Immature natural killer cell (primary cell): Measurements from ENCODE around the gene NEURL1B. TPM values are rescaled to one million over a fixed set of nuclear protein-coding genes. Genes with fewer than 3 reads are reported as not detected.
"Not testable (repeated sequence)": the region's sequence is repeated elsewhere in the genome, so short reads cannot be mapped to it uniquely, and the experiment has no call there.

Experiments used
- DNase-seq, 3 donors: peaks; one replicate each; pipeline ENCODE4 v3.0.0; 2022; ENCODE audit warnings: mixed read lengths in 1 of 3
- H3K27ac Mint-ChIP-seq, 6 donors: one replicate each; pipeline ENCODE4 v1.8.0; 2020; ENCODE audit warnings: mixed read lengths in 6 of 6, mild to moderate bottlenecking in 5 of 6, inconsistent platforms in 4 of 6, moderate library complexity in 3 of 6
- H3K27me3 Mint-ChIP-seq, 3 donors: one replicate each; pipeline ENCODE4 v1.8.0; 2020 to 2021; ENCODE audit warnings: low read depth in 3 of 3, mild to moderate bottlenecking in 3 of 3, mixed read lengths in 3 of 3, moderate library complexity in 3 of 3, inconsistent platforms in 1 of 3
- H3K36me3 Mint-ChIP-seq, 3 donors: one replicate each; pipeline ENCODE4 v1.8.0; 2020; ENCODE audit warnings: mixed read lengths in 3 of 3, inconsistent platforms in 2 of 3, mild to moderate bottlenecking in 2 of 3
- H3K4me1 Mint-ChIP-seq, 2 donors: one replicate each; pipeline ENCODE4 v1.8.0; 2020; ENCODE audit warnings: inconsistent platforms in 2 of 2, mild to moderate bottlenecking in 2 of 2, mixed read lengths in 2 of 2, moderate library complexity in 1 of 2
- H3K4me3 Mint-ChIP-seq, 5 donors: one replicate each; pipeline ENCODE4 v1.8.0; 2020; ENCODE audit warnings: mild to moderate bottlenecking in 5 of 5, mixed read lengths in 5 of 5, inconsistent platforms in 3 of 5, moderate library complexity in 3 of 5
- H3K9me3 Mint-ChIP-seq, 6 donors: one replicate each; pipeline ENCODE4 v1.8.0; 2020; ENCODE audit warnings: mild to moderate bottlenecking in 6 of 6, mixed read lengths in 6 of 6, inconsistent platforms in 4 of 6, moderate library complexity in 3 of 6
- polyA plus RNA-seq, 3 donors: library from polyadenylated mRNA; unstranded; fragments of 300-500 nt; fragmentation: Illumina TruSeq; gene quantifications; one replicate each; pipeline ENCODE4 v1.2.3, GENCODE V29; 2021

Gene NEURL1B
- polyA plus RNA-seq, 3 donors from 2014 or later: 0.09 TPM; not detected in 2

GRCh38 chr5:172697123-172698121 is 56.4 kb downstream of the NEURL1B start:
- Mint-ChIP-seq H3K27ac (peak overlapping the region; percentile 84 to 95 (median 92)), H3K36me3 (no peaks in the 10 kb centered on the region), H3K9me3 (no peaks in the 10 kb centered on the region), H3K4me3 (peak overlapping the region; percentile 94 to 96 (median 95)), H3K27me3 (peaks cover 4 to 21% (median 6%) of the 10 kb centered on the region in 3 donors), H3K4me1 (peaks cover 24 to 25% of the 10 kb centered on the region in 2 donors)
- DNase-seq: peak; percentile 81 to 84 (median 83)

GRCh38 chr5:172699423-172699822 is 58.4 kb downstream of the NEURL1B start:
- no peak for DNase-seq
- Mint-ChIP-seq H3K27ac (no peak overlapping the region), H3K36me3 (no peaks in the 10 kb centered on the region), H3K4me3 (no peak overlapping the region), H3K27me3 (peaks cover 6 to 21% (median 10%) of the 10 kb centered on the region in 3 donors), H3K4me1 (peaks cover 24 to 25% of the 10 kb centered on the region in 2 donors), H3K9me3 (no peaks in the 10 kb centered on the region)

- H3K4me1 Mint-ChIP-seq: peaks cover 24 to 25% of the 10 kb centered on the region in 2 donors
- no peaks in the 10 kb centered on the region for H3K36me3 Mint-ChIP-seq
- H3K9me3 Mint-ChIP-seq: no peaks in the 10 kb centered on the region
- H3K27me3 Mint-ChIP-seq: peaks cover 6 to 22% (median 12%) of the 10 kb centered on the region in 3 donors
- no peak overlapping the region for H3K4me3 Mint-ChIP-seq
- H3K27ac Mint-ChIP-seq: no peak overlapping the region
- no peak for DNase-seq
Observed at GRCh38 chr5:172699999-172700364, 58.9 kb downstream of the NEURL1B start.

GRCh38 chr5:172700365-172701290 is 59.6 kb downstream of the NEURL1B start:
- peak overlapping the region in 1 of 5 donors; percentile 20 for H3K4me3 Mint-ChIP-seq
- peaks cover 8 to 22% (median 13%) of the 10 kb centered on the region in 3 donors for H3K27me3 Mint-ChIP-seq
- no peaks in the 10 kb centered on the region for H3K9me3 Mint-ChIP-seq
- DNase-seq: no peak
- no peak overlapping the region for H3K27ac Mint-ChIP-seq
- H3K4me1 Mint-ChIP-seq: peaks cover 24 to 25% of the 10 kb centered on the region in 2 donors
- H3K36me3 Mint-ChIP-seq: no peaks in the 10 kb centered on the region

- DNase-seq: no peak
- Mint-ChIP-seq H3K27ac (peak overlapping the region in 1 of 6 donors; percentile 13), H3K4me1 (peaks cover 24 to 25% of the 10 kb centered on the region in 2 donors), H3K4me3 (peak overlapping the region in 1 of 5 donors; percentile 39), H3K27me3 (peaks cover 12 to 22% (median 16%) of the 10 kb centered on the region in 3 donors), H3K36me3 (no peaks in the 10 kb centered on the region), H3K9me3 (no peaks in the 10 kb centered on the region)
Observed at GRCh38 chr5:172701291-172701656, 60.2 kb downstream of the NEURL1B start.

- Mint-ChIP-seq H3K9me3 (no peaks in the 10 kb centered on the region), H3K27ac (no peak overlapping the region), H3K36me3 (no peaks in the 10 kb centered on the region), H3K27me3 (peaks cover 12 to 28% (median 17%) of the 10 kb centered on the region in 3 donors), H3K4me3 (no peak overlapping the region), H3K4me1 (peaks cover 13 to 14% of the 10 kb centered on the region in 2 donors)
- DNase-seq: no peak
Observed at GRCh38 chr5:172703952-172704351, 62.9 kb downstream of the NEURL1B start.

- peaks cover 12 to 25% (median 13%) of the 10 kb centered on the region in 3 donors for H3K27me3 Mint-ChIP-seq
- DNase-seq: no peak
- no peak overlapping the region for H3K4me3 Mint-ChIP-seq
- H3K4me1 Mint-ChIP-seq: peaks cover 13 to 14% of the 10 kb centered on the region in 2 donors
- H3K9me3 Mint-ChIP-seq: no peaks in the 10 kb centered on the region
- no peaks in the 10 kb centered on the region for H3K36me3 Mint-ChIP-seq
- peak overlapping the region in 1 of 6 donors; percentile 31 for H3K27ac Mint-ChIP-seq
Observed at GRCh38 chr5:172705576-172706084, 64.6 kb downstream of the NEURL1B start.

- Mint-ChIP-seq H3K27ac (no peak overlapping the region), H3K36me3 (no peaks in the 10 kb centered on the region), H3K4me1 (peaks cover 3% of the 10 kb centered on the region in 2 donors), H3K4me3 (no peak overlapping the region), H3K27me3 (peaks cover 7 to 25% (median 10%) of the 10 kb centered on the region in 3 donors), H3K9me3 (no peaks in the 10 kb centered on the region)
- DNase-seq: no peak
Observed at GRCh38 chr5:172706796-172707195, 65.7 kb downstream of the NEURL1B start.

- Mint-ChIP-seq H3K4me1 (no peaks in the 10 kb centered on the region), H3K27me3 (peaks cover 9 to 25% (median 9%) of the 10 kb centered on the region in 3 donors), H3K36me3 (no peaks in the 10 kb centered on the region), H3K27ac (no peak overlapping the region), H3K4me3 (no peak overlapping the region), H3K9me3 (no peaks in the 10 kb centered on the region)
- DNase-seq: no peak
Observed at GRCh38 chr5:172707285-172708182, 66.5 kb downstream of the NEURL1B start.

GRCh38 chr5:172708183-172708505 is 67.1 kb downstream of the NEURL1B start:
- no peak overlapping the region for H3K27ac Mint-ChIP-seq
- DNase-seq: no peak
- H3K4me1 Mint-ChIP-seq: no peaks in the 10 kb centered on the region
- H3K27me3 Mint-ChIP-seq: peaks cover 9 to 29% (median 9%) of the 10 kb centered on the region in 3 donors
- no peak overlapping the region for H3K4me3 Mint-ChIP-seq
- H3K36me3 Mint-ChIP-seq: no peaks in the 10 kb centered on the region
- H3K9me3 Mint-ChIP-seq: no peaks in the 10 kb centered on the region

GRCh38 chr5:172710676-172711075 is 69.6 kb downstream of the NEURL1B start:
- no peak for DNase-seq

GRCh38 chr5:172711321-172711861 is 70.3 kb downstream of the NEURL1B start:
- H3K9me3 Mint-ChIP-seq, H3K4me3 Mint-ChIP-seq, DNase-seq, H3K36me3 Mint-ChIP-seq, H3K27ac Mint-ChIP-seq, H3K4me1 Mint-ChIP-seq: not testable (repeated sequence)
- peaks cover 3 to 18% (median 12%) of the 10 kb centered on the region in 3 donors for H3K27me3 Mint-ChIP-seq

More at GRCh38 chr5:172710676-172711075, 69.6 kb downstream of the NEURL1B start:
- no peak overlapping the region for H3K27ac Mint-ChIP-seq
- H3K4me3 Mint-ChIP-seq: no peak overlapping the region
- H3K36me3 Mint-ChIP-seq: no peaks in the 10 kb centered on the region
- no peaks in the 10 kb centered on the region for H3K4me1 Mint-ChIP-seq
- peaks cover 7 to 21% (median 11%) of the 10 kb centered on the region in 3 donors for H3K27me3 Mint-ChIP-seq
- H3K9me3 Mint-ChIP-seq: no peaks in the 10 kb centered on the region
